ENCODE results near the gene HSP90AB1.

HSP90AB1 gene

DNA sequence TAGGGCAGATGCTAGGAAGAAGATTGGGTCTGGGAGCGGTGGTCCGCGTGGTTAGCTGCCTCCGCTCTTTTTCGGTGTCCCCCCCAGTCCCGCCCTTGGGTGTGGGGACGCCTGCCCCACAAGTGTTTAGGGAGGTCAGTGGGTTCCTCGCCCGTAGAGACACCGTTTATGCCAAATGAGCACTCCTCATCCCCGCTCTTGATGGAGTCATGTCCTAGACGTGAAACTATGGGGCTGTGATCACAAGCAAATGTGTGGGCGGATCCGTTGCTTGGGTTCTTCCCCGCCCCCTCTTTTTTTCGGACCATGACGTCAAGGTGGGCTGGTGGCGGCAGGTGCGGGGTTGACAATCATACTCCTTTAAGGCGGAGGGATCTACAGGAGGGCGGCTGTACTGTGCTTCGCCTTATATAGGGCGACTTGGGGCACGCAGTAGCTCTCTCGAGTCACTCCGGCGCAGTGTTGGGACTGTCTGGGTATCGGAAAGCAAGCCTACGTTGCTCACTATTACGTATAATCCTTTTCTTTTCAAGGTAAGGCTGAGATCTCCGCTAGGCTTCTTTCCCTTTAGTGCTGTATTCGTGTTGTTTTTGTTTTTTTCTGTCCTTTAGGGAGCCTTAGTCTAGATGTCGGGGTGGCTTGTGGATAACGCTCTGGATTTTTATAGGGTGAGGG, at the start of gene HSP90AB1:
Gene HSP90AB1, plus strand, starts transcription at position 439 of the 675 bp plus-strand sequence. CDS start 1,529 bp downstream, outside the sequence.
- peak; percentile 97 for DNase-seq (ENCODE audit: low read depth)

- no peak for DNase-seq (ENCODE audit: low read depth)
Measured at GRCh38 chr6:44198684-44199083, 48.2 kb upstream of the HSP90AB1 start.

- no peak for DNase-seq (ENCODE audit: low read depth)
Measured at GRCh38 chr6:44199883-44200282, 47.0 kb upstream of the HSP90AB1 start.

DNA sequence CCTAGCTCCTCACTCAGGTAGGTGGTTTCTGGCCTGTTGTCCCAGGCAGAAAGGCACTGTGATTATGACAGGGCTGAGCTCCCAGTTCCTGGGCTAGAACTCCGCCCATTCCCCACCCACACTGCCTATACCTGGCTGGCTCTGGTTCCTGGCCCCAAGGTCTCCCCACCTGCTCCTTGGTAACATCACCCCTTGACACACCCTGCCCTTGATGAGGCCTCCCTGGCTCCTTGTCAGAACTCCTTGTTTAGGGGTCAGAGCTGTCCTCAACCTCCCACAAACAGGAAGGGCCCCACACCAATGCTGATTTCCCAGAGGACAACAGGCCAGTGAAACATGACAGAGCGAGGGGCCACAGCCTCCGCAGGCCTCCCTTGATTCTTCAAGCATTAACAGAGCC, 45.7 kb upstream of the HSP90AB1 start:
- no peak for DNase-seq (ENCODE audit: low read depth)

- no peak for DNase-seq (ENCODE audit: low read depth)
Measured at GRCh38 chr6:44201638-44202303, 45.1 kb upstream of the HSP90AB1 start.

- no peak for DNase-seq (ENCODE audit: low read depth)
Measured at GRCh38 chr6:44202332-44202971, 44.4 kb upstream of the HSP90AB1 start.

- DNase-seq (ENCODE audit: low read depth), result no peak
Measured at GRCh38 chr6:44202972-44203750, 43.7 kb upstream of the HSP90AB1 start.

GRCh38 chr6:44203955-44204354, 42.9 kb upstream of the HSP90AB1 start:
- DNase-seq (ENCODE audit: low read depth), result no peak

DNA sequence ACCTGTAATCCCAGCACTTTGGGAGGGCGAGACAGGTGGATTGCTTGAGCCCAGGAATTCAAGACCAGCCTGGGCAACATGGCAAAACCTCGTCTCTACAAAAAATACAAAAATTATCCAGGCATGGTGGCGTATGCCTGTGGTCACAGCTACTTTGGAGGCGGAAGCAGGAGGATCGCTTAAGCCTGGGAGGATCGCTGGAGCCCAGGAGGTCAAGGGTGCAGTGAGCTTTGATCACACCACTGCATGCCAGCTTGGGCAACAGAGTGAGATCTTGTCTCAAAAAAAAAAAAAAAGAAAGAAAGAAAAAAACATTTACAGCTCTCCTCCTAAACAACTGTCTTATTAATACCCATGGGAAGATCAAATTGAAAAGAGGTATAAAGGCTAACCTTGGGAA, 38.9 kb upstream of the HSP90AB1 start:
- DNase-seq (ENCODE audit: low read depth), result no peak

GRCh38 chr6:44211284-44211683, 35.6 kb upstream of the HSP90AB1 start:
- no peak for DNase-seq (ENCODE audit: low read depth)

DNA sequence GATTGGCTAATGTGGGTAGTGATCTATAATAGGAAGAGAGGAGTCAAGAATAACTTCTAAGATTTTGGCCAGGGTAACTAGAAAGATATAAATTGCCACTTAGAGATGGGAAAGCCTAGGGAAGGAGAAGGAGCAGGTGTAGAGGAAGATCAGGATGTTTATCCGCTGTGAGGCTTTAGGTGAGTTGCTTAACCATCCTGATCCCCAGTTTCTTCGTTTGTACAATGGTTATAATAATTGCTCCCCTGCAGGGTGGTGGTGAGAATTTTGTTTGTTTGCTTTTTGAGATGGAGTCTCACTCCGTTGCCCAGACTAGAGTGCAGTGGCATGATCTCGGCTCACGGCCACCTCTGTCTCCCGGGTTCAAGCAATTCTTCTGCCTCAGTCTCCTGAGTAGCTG, 32.6 kb upstream of the HSP90AB1 start:
- DNase-seq (ENCODE audit: low read depth), result no peak

GRCh38 chr6:44216677-44217331, 30.1 kb upstream of the HSP90AB1 start, which contains the start of gene MYMX:
Gene MYMX, plus strand, starts transcription at chr6:44216926. Its CDS starts 546 bp downstream, at chr6:44217472.
- no peak for DNase-seq (ENCODE audit: low read depth)

DNA sequence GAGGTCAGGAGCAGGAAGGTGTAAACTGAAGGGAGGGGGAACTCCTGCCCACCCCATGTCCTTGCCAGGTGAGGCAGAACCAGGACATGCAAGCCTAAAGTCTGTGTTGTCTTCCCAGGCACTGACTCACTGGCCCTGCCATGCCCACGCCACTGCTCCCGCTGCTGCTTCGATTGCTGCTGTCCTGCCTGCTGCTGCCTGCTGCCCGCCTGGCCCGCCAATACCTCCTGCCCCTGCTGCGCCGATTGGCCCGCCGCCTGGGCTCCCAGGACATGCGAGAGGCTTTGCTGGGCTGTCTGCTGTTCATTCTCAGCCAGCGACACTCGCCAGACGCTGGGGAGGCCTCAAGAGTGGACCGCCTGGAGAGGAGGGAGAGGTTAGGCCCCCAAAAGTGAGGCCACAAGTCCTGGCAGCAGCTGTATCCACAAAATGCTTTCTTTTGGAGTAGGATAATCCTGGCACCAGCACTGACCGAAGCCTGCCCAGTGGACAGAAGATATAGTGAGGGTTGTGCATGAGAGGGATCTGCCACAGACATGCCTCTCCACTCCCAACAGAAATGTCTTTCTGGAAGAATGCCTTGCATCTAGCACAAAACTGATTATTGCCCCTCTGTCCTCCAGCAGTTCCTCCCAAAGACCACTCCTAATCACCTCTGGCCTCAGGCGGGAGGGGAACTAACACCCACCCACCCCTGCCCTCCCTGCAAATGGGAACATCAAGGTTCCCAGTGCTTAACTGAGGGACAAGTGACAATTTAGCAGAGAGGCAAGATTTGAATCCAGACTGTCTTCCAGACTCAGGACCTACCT, 29.4 kb upstream of the HSP90AB1 start:
- no peak for DNase-seq (ENCODE audit: low read depth)

- DNase-seq (ENCODE audit: low read depth), result no peak
Measured at GRCh38 chr6:44219053-44219814, 27.7 kb upstream of the HSP90AB1 start.

GRCh38 chr6:44219815-44220784, 26.8 kb upstream of the HSP90AB1 start:
- no peak for DNase-seq (ENCODE audit: low read depth)

- DNase-seq (ENCODE audit: low read depth), result no peak
Measured at GRCh38 chr6:44220913-44221290, 26.0 kb upstream of the HSP90AB1 start.

DNA sequence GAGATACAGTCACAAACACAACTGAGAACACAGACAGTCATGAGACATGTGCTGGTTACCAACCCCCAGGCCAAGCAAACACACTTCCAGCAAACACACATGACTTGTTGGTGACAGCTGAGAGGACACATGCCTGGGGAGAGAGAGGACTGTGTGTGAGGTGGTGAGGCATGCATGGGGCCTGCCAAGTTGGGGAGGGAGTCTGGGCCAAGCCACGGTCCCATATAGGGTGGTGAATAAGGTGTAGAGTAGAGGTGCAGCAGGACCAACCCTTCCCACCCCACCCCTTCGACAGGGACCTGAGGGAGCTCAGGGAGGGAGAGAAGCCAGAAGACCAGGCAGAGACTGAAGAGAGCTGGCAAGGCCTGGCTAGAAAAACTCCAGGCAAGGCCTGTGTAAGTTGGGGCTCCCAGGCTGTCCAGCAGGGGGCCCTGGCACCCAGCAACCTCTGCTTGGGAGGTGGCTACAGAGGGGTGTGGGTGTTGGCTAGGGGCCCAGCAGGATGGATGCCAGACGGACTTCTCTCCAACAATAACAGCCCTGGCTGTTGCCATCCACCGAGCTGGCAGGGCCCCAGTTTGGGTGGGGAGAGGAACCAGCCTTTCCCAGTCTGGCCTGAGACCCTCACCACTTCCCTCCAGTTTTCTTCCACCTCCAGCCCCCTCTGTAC, 25.5 kb upstream of the HSP90AB1 start:
- peak; percentile 52 for DNase-seq (ENCODE audit: low read depth)

DNA sequence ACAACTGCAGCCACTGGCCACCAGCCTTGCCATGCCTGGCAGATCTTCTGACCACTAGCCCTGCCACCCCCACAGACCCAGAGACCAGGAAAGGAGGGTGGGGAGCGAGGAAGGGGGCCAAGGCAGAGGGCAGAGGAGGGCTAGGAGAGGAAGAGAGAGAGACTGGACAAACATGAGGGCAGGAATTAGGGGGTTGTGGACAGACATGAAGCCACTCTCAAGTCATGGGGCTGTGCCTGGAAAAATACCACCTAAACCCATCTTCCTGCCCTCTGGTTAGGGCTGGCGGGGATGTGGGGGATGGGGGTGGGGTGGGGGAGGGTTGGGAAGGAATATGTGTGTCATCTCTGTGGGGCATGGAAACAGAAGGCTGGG, 25.0 kb upstream of the HSP90AB1 start:
- DNase-seq (ENCODE audit: low read depth), result no peak
